Left cardiac atrium (tissue), 4 donors: Measurements from ENCODE around the gene ZNF280C. TPM values are rescaled to one million over a fixed set of nuclear protein-coding genes. Genes with fewer than 3 reads are reported as not detected.
"Not testable (repeated sequence)": the region's sequence is repeated elsewhere in the genome, so short reads cannot be mapped to it uniquely, and the experiment has no call there.

Source experiments
- ATAC-seq, 2 donors: fragments of 200-7000 bp; cut with Tn5 transposase; one replicate each; pipeline ENCODE4 v1.9.1; 2020; ENCODE audit warnings: mild to moderate bottlenecking in 2 of 2, moderate library complexity in 2 of 2
- DNase-seq: peaks from one replicate; pipeline ENCODE4 v3.0.0-alpha.2; 2020
- intact Hi-C, 2 donors: fragments of 100-400 bp; cut with DNase I; formaldehyde crosslinking; loops; one replicate each; pipeline versions ENCODE4 v1.14.1 to v1.15.1; 2022 to 2023
- long read RNA-seq: library from polyadenylated mRNA; unstranded; transcript quantifications from one replicate; pipeline ENCODE4 v2.0.0, GENCODE V29; 2021
- total RNA-seq, 2 donors: library from RNA; stranded (reverse); fragmentation: NEBNext Ultra II Directional; extraction: Animal tissue kit (Norgen Biotek cat#: 25700); gene quantifications; one replicate each; pipeline ENCODE4 v1.2.1, GENCODE V29; 2021
- donor health status: DM: no; HTN: yes; CAD: no.
- donor health status: DM: no; HTN: yes; CAD: no; lungs with severe emphysema.
- donor health status: DM: yes; HTN: yes; CAD: no.
- donor health status: Dilated cardiomyopathy.

The ZNF280C gene, protein sequence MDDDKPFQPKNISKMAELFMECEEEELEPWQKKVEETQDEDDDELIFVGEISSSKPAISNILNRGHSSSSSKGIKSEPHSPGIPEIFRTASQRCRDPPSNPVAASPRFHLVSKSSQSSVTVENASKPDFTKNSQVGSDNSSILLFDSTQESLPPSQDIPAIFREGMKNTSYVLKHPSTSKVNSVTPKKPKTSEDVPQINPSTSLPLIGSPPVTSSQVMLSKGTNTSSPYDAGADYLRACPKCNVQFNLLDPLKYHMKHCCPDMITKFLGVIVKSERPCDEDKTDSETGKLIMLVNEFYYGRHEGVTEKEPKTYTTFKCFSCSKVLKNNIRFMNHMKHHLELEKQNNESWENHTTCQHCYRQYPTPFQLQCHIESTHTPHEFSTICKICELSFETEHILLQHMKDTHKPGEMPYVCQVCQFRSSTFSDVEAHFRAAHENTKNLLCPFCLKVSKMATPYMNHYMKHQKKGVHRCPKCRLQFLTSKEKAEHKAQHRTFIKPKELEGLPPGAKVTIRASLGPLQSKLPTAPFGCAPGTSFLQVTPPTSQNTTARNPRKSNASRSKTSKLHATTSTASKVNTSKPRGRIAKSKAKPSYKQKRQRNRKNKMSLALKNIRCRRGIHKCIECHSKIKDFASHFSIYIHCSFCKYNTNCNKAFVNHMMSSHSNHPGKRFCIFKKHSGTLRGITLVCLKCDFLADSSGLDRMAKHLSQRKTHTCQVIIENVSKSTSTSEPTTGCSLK
- 1 to 10 TPM; 2.1 to 2.3 TPM for total RNA-seq
- long read RNA-seq, partial matches to known transcripts = 0 of 1 reads
- long read RNA-seq, other reads (novel, unspliced or antisense) = 1 of 1 reads

DNA sequence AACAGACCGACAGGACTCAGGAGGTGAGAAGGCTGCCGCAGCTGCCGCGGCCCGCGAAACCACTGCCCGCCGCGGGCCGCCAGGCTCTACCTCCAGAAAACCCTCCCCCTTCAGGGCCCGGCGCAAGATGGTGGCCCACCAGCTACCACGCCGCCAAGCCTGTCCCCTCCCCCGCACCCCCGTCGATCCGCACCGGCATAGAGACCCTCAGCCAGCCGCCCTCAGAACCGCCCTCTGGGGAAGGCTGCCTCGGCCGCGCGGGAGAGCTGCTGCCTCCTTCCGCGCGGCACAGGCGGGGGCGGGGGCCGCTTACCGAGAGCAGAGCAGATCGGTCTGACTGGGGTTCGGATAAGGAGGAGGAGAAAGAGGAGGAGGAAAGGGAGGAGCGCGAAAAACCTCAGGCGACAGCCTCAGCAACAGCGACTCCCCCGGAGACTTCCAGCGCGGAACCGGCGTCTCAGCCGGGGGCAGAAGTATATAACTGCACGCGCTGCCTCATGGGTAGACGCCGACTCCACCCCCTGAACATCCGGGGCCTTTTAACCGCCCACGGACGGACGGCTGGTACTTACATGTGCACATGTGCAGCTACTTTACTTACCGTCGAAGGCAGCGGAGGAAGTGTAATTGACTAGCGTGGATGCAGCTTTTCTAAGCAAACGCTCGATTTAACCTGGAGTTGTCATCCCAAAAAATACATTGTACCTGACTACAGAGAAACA lies at the start of gene ZNF280C:
Gene ZNF280C, minus strand, starts transcription at position 451 of the 722 bp plus-strand sequence. CDS start 8,450 bp downstream, outside the sequence.
- DNase-seq = peak; percentile 91
- peak; percentile 97 to 98 for ATAC-seq
- intact Hi-C loops = no loop called here

DNA sequence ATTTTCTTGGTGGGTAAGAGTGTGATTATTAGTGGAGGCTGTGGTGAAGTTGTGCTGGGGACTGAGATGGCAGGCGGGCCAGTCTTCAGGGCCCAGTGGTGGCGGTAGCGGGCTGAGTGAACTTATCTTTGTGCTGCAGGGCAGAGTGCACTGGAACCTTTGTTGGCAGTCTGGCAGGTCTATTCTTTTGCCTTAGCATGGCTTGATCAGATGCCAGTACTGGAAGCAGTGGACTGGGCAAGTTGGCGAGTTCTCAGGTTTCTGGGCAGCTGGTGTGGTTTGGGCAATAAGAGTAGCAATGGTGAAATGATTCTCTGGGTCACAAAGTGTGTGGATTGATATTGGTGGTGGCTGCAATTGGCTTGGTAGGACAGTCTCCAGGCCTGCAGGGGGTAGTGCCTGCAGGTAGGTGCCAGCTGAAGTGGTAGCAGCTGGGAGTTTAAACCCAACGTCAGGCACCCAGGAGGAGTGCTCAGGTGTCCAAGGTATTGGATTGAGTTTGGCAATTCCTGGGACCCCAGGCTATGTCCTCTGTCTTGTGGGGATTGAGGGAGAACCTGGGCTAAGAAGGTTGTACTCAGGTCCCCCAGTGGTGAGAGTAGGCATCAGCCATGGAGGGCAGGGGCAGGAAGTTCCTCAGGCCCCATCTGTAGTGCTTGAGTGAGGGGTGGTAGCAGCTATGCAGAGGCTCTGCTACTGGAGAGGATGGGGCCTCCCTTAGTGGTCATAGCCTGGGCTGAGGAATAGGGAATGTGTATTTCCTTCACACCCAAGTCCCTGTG lies 36.1 kb upstream of the ZNF280C start:
- no peak for DNase-seq
- no peak for ATAC-seq
- intact Hi-C loops = no loop called here

DNA sequence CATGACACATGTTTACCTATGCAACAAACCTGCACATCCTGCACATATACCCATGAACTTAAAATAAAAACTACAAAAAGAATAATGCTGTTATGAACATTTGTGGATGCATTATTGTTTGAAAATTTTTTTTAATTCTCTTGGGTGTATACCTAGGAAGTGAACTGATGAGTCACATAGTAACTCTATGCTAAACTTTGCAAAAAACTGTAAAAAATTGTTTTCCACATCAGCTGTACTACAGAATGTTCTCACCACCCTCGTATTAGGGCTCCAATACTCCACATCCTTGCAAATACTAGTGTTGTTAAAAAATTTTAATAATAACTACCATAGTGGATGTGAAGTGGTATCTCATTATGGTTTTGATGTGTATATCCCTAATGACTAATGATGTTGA lies 33.3 kb upstream of the ZNF280C start:
- ATAC-seq = no peak
- no peak for DNase-seq
- intact Hi-C loops = no loop called here

DNA sequence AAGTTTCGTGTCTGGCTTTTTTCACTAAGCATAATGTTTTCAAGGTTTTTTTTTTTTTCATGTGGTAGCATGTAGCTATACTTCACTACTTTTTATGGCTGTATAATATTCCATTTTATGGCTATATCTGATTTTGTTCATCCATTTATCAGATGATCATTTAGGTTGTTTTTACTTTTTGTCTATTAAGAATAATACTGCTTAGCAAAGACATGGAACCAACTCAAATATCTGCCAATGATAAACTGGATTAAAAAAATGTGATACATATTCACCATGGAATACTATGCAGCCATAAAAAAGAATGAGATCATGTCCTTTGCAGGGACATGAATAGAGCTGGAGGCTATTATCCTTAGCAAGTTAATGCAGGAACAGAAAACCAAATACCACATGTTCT lies 32.7 kb upstream of the ZNF280C start:
- intact Hi-C loops = no loop called here
- ATAC-seq (no peak), DNase-seq (no peak)

DNA sequence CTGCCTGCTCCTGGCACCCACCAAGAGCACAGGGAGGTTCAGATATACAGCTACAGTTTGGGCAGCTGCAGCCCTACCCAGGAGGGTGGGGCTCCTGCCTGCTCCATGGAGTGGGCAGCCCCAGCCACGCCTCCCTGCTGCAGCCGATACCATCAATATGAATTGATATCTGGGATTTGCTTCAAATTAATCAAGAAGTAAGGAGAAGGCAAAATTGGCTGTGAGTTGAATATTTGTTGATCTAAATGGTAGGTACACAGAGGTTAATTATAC lies 31.2 kb upstream of the ZNF280C start:
- intact Hi-C loops = no loop called here
- DNase-seq = no peak
- ATAC-seq = no peak

DNA sequence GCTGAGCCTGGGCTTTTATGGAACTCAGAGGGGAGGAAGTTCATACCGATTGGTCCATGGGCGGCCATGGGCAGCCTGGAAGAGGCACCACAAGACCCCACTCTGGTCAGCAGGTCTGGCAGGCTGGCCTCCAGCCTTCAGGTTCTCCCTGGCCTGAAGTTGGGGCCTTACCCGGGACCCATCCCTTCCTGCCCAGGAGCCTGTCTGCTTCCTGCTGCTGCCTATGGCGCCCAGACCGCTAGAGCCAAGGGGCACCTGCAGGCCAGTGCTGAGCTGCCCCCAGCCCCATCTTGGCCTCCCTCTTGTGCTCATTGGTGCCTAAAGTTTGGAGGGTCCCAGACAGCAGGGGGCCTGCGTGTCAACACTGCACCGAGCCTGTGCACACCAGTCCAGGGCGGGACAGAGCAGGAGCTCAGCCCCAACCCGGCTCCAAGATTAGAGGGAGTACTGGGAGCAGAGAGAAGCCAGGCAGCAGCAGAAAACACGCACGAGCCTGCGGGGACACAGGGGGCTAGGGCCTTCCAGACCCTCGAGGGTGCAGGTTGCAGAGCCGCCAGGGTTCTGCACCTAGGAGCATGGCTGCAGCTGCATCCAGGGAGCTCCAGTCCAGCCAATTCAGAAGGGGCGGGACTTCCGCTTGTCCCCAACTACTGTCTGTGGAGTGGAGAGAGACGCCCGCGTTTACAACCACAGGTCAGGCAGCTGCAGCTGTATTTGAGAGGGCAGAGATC lies 30.7 kb upstream of the ZNF280C start:
- DNase-seq = no peak
- no peak for ATAC-seq
- intact Hi-C loops = no loop called here

DNA sequence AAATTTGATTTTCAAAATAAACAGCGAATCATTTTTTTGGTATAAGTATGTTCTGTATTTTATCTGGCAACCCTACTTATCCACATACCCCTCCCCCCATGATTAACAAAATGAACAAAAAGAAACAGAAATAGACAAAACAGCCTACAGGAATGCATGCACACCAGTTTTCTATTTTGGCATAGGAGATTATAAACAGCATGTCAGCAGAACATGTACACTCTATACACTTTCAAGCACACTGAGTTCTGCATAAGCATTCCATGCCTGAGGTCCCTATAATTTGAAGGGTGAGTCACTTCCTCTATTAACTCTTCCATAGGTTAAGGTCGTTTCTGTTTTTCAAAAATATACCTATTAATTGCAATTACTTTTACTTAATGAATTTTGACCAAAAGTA lies 28.0 kb upstream of the ZNF280C start:
- intact Hi-C loops = no loop called here
- DNase-seq = no peak
- ATAC-seq = no peak

DNA sequence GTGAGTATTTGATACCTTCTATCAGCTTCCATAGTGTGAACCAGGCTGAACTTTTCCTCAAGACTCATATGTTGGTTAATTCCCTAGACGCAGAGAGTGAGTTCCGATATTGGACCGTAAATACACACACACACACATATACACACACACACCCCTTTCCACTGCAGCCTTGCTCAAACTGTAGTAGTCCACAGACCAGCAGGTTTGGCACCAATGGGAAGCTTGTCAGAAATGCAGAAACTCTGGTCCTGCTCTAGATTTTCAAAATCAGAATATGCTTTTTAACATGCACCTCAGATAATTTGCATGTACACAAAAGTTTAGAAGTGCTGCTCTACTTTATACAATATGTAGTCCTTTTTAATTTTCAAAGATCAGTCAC lies 27.6 kb upstream of the ZNF280C start:
- intact Hi-C loops = no loop called here
- ATAC-seq (no peak), DNase-seq (no peak)

DNA sequence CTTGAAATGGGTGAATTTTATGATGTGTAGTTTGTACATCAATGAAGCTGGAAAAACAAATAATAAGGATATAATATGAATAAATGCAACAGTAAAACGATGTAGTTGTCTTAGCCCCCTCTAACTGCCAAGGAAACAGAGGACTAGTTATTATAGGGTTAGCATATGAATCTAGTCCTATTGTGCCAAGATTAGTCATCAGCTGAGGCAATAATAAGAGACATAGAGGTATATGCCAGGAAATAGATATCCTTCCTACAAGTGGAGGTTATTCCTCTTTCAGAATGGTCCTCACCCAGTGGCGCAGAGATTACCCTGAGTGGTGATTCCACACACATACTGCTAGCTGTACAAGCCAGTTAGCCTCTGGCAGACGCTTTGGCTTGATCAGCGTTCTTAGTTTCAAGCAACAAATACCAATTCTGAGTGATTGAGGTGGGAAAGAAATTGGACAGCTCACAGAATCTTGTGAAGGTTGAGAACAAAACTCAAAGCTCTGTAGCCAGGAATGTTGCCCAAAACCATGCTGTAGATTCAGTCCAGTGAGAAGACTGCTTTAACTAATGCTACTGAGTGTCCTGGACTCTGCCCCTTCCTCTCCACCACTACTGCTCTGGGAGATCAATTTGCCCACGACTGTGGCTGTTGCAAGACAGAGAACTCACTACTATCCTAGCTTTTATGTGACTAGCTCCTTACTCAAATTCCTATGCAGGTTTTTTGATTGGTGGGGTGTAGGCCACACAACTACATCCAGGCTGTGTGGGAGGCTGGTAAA lies 27.0 kb upstream of the ZNF280C start:
- DNase-seq = no peak

DNA sequence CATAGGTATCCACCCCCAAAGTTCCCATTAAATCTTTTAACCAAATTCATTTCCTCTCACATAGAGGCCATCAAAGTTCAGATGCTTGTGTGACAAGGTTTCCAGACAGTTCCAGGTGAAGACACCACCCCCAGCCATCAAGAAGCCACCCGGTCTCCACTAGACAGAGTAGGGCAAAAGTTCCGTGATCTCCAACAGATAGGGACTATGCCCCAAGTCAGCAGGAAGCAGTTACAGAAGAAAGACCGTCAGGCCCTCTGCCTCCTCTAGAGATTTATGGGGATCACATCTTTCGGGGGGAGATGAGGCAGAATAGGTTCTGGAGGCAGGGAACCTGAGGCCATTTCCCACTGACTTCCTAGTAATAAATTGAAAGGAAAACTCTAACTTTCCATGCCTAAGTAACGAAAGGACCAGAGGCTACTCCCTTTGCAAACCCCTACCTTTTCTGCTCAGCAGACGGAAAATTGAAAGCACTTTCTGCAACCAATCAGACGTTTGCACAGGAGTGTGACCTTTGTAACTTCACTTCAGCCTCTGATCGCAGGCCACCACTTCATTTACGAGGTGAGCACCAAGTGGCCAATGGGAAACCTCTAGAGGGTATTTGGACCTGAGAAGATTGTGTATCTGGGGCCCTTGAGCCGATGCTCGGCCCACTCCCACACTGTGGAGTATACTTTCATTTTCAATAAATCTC lies 18.5 kb upstream of the ZNF280C start:
- intact Hi-C loops = no loop called here
- ATAC-seq (no peak), DNase-seq (no peak)

More for the DNA sequence above, 27.0 kb upstream of the ZNF280C start:
- intact Hi-C loops = no loop called here
- no peak for ATAC-seq

DNA sequence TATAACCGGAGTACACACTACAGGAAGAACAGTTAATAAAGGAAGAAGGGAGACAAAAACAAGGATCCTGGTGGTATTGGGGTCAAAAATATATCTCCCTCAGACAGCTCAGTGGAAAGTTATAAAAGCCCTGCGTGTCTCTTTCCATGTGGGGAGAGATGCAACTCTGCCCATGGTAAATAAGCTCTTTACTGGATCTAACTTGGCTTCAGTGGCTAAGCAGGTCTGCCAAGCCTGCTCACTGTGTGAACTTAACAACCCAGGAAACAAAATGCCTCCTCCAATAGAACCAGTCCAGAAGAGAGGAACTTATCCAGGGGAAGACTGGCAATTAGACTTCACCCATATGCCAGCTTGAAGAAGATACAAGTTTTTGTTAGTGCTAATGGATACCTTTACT lies 17.0 kb upstream of the ZNF280C start:
- intact Hi-C loops = no loop called here
- DNase-seq = no peak
- ATAC-seq = no peak

DNA sequence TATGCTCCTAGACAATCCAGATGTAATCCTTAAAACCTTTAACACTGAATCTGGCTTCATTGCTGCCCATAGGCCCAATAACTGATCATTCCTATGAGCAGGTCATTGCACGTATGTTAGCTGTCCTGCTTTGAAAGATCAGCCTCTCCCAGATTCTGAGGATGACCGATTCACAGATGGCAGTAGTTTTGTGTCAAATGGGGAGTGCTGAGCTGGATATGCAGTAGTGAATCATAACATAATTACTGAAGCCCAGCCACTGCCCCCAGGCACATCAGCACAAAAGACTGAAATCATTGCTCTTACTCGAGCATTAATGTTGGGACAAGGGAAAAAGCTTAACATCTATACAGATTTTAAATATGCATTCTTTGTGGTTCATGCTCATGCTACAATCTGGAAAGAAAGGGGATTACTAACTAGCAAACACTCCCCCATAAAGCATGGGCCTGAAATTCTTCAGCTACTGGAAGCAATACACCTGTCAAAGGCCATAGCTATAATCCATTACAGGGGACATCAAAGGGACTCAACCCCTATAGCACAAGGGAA lies 16.4 kb upstream of the ZNF280C start:
- DNase-seq = no peak
- intact Hi-C loops = no loop called here
- ATAC-seq = no peak

DNA sequence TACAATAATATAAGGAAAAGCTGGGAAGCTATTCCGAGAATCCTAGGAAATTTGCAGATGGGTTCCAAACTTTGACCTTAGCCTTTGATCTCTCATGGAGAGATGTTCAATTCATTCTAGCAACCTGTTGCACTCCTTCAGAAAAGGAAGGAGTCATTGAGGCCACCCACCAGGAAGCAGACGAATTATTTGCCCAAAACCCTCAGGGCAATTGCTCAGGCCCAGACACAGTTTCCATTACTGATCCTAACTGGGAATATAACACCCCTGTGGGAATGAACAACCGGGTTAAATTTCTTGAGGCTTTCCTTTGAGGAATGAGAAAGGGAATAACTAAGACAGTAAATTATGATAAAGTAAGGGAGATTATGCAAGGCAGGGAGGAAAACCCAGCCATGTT lies 13.5 kb upstream of the ZNF280C start:
- no peak for ATAC-seq

DNA sequence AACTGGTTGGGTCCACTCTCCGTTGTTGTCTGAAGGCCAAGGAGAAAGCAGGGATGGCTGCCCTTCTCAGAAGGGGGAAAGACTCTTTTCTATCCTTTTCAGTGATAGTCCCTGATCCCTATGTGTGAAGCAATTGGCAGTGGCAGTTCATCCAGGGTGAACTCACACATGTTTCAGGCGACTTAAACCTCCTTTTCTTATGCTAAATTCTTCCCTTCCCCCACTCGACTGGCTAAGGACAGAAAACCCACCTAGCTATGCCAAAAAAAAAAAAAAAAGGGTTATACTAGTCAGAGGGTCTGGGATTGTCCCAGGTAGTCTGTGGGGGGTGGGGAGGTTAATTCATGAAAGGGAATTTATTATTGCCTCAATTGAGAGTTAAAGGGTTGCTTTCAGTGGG lies 12.2 kb upstream of the ZNF280C start:
- intact Hi-C loops = no loop called here
- no peak for DNase-seq
- no peak for ATAC-seq

More for the DNA sequence above, 13.5 kb upstream of the ZNF280C start:
- intact Hi-C loops = no loop called here
- no peak for DNase-seq

DNA sequence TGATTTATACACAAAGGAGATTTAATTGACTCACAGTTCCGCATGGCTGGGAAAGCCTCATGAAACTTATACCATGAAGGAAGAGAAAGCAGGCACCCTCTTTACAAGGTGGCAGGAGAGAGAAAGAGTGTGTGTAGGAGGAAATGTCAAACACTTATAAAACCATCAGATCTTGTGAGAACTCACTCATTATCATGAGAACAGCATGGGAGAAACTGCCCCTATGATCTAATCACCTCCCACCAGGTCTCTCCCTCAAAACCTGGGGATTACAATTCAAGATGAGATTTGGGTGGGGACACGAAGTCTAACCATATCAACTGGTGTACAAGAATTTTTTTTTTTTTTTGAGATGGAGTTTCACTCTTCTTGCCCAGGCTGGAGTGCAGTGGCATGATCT lies 3.6 kb upstream of the ZNF280C start:
- ATAC-seq, intact Hi-C loops, DNase-seq: not testable (repeated sequence)

DNA sequence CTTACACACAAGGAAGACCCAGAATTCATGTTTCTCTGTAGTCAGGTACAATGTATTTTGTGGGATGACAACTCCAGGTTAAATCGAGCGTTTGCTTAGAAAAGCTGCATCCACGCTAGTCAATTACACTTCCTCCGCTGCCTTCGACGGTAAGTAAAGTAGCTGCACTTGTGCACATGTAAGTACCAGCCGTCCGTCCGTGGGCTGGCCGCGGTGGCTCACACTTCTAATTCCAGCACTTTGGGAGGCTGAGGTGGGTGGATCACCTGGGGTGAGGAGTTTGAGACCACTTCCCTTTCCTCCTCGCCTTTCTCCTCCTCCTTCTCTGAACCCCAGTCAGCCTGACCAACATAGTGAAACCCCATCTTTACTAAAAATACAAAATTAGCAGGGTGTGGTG lies 692 bp upstream of the ZNF280C start:
- intact Hi-C loops, ATAC-seq, DNase-seq: not testable (repeated sequence)

DNA sequence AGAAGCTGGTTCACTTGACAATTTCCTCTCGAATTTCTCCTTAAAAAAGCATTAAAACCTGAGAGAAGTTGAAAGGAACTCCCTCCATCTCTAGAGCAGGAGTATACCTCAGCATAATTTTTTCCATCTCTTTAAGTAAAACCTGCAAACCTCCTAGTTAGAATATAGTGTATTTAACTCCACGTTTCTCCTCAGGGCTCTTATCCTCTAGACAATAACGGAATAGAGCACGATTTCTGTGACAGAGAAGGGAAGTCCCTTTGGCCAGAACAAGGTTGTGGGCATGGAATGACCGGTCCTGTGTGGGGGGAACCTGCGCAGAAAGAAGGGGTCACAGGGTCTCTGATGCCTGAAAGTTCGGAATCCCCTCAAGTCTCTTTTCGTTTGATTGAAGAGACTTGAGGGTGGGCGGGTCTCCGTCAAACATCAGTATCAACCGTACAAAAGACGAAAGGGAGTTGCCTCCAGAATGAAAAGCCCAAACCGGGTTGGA lies 697 bp downstream of the ZNF280C start:
- intact Hi-C loops = no loop called here
- ATAC-seq (peak in 1 of 2 donors; percentile 39), DNase-seq (no peak)
